DMS79 (cell line): Measurements from ENCODE around the gene BEST2.

Experiments
- DNase-seq: peaks from one replicate; lab custom pipeline; 2025; lab: John Stamatoyannopoulos, UW

BEST2 gene

GRCh38 chr19:12770922-12771321, 19.3 kb downstream of the BEST2 start:
- DNase-seq: no peak

- DNase-seq: no peak
Measured at GRCh38 chr19:12772323-12772722, 20.7 kb downstream of the BEST2 start.

GRCh38 chr19:12773571-12773970, 22.0 kb downstream of the BEST2 start:
- DNase-seq: no peak

- DNase-seq: peak; percentile 95
Measured at GRCh38 chr19:12774588-12775555, 23.3 kb downstream of the BEST2 start, which contains the start of gene HOOK2. HOOK2 (minus strand) TSS chr19:12775552; CDS start chr19:12775449, 103 bp downstream.

GRCh38 chr19:12777217-12778016, 25.8 kb downstream of the BEST2 start:
- DNase-seq: peak; percentile 66

GRCh38 chr19:12778017-12778904, 26.7 kb downstream of the BEST2 start:
- DNase-seq: peak; percentile 82

- no peak for DNase-seq
Measured at GRCh38 chr19:12778905-12779161, 27.2 kb downstream of the BEST2 start.

GRCh38 chr19:12779162-12779993, 27.8 kb downstream of the BEST2 start:
- peak; percentile 53 for DNase-seq

- DNase-seq: no peak
Measured at GRCh38 chr19:12782174-12782423, 30.5 kb downstream of the BEST2 start.

- DNase-seq: peak; percentile 74
Measured at GRCh38 chr19:12782424-12783290, 31.1 kb downstream of the BEST2 start.

- no peak for DNase-seq
Measured at GRCh38 chr19:12783291-12783848, 31.8 kb downstream of the BEST2 start.

- DNase-seq: no peak
Measured at GRCh38 chr19:12783849-12784393, 32.3 kb downstream of the BEST2 start.

- DNase-seq: no peak
Measured at GRCh38 chr19:12784394-12784870, 32.8 kb downstream of the BEST2 start.

- DNase-seq: no peak
Measured at GRCh38 chr19:12784871-12785430, 33.4 kb downstream of the BEST2 start.

GRCh38 chr19:12785431-12786031, 33.9 kb downstream of the BEST2 start:
- DNase-seq: no peak

- no peak for DNase-seq
Measured at GRCh38 chr19:12786141-12786870, 34.7 kb downstream of the BEST2 start.

- DNase-seq: no peak
Measured at GRCh38 chr19:12786952-12787351, 35.4 kb downstream of the BEST2 start.

GRCh38 chr19:12787458-12787857, 35.9 kb downstream of the BEST2 start:
- DNase-seq: no peak
